ENCODE results near the gene TMEM50B. TPM values are rescaled to one million over a fixed set of nuclear protein-coding genes. Genes with fewer than 3 reads are reported as not detected.

Gene TMEM50B
- total RNA-seq, 2 experiments from 2014 or later: 38.4 to 40.3 TPM

- H3K4me3 ChIP-seq (ENCODE audit: low read length): no peak overlapping the region
- H3K9me3 ChIP-seq (ENCODE audit: control insufficient read depth in 1 of 2, insufficient read depth in 1 of 2, low read length in 2 of 2): no peaks in the 10 kb centered on the region
- peaks cover 55% of the 10 kb centered on the region for H3K36me3 ChIP-seq (ENCODE audit: insufficient read depth, low read length)
- no peak overlapping the region for H3K27ac Mint-ChIP-seq
- CTCF ChIA-PET: interaction anchor here (0.7 to 1.6 kb wide), 3 partner anchors 20 to 266 kb away, joined by 3 to 5 read pairs (median 3); no protein-coding TSS in a partner anchor
- TF ChIP-seq CTCF (IDR thresholded peaks at IDR 0.05): no peak
- H3K27me3 ChIP-seq (ENCODE audit: control insufficient read depth in 1 of 2, insufficient read depth in 2 of 2, low read length in 2 of 2): no peaks in the 10 kb centered on the region
- DNase-seq: no peak
- intact Hi-C loops (cut with DNase I, micrococcal nuclease): no loop called here
- no peak for ATAC-seq (ENCODE audit: poor library complexity)
- POLR2A ChIA-PET: interaction anchor here (0.7 kb wide), 1 partner anchor 706 kb away, joined by 3 read pairs; no protein-coding TSS in a partner anchor
- H3K27ac ChIP-seq (ENCODE audit: low read depth in 1 of 2, low read length in 2 of 2): no peak overlapping the region
- peaks cover 9% of the 10 kb centered on the region for H3K4me1 Mint-ChIP-seq (ENCODE audit: low read depth)
- H3K27me3 Mint-ChIP-seq: no peaks in the 10 kb centered on the region
- H3K4me1 ChIP-seq (ENCODE audit: insufficient read depth, low read length): peaks cover 10% of the 10 kb centered on the region
- no peak overlapping the region for H3K4me3 Mint-ChIP-seq
- peaks cover 60% of the 10 kb centered on the region for H3K36me3 Mint-ChIP-seq (ENCODE audit: low read depth)
- no peaks in the 10 kb centered on the region for H3K9me3 Mint-ChIP-seq
Measured at GRCh38 chr21:33437140-33437539, 42.6 kb downstream of the TMEM50B start.

GRCh38 chr21:33434770-33435360 is 44.9 kb downstream of the TMEM50B start:
- DNase-seq: peak in 3 of 14 experiments; percentile 36 to 58 (median 51)

GRCh38 chr21:33433425-33434114 is 46.2 kb downstream of the TMEM50B start:
- ATAC-seq (ENCODE audit: poor library complexity) (no peak), DNase-seq (peak in 3 of 14 experiments; percentile 3 to 46 (median 42))
- ChIA-PET POLR2A (interaction anchor here (0.6 to 1.2 kb wide), 2 partner anchors 71 to 395 kb away, joined by 3 to 4 read pairs; no protein-coding TSS in a partner anchor), CTCF (interaction anchor here (1.4 kb wide), 1 partner anchor 12 kb away, joined by 4 read pairs; no protein-coding TSS in a partner anchor)
- Histone ChIP-seq H3K36me3 (ENCODE audit: insufficient read depth, low read length) (peaks cover 77% of the 10 kb centered on the region), H3K4me3 (ENCODE audit: low read length) (no peak overlapping the region), H3K27me3 (ENCODE audit: control insufficient read depth in 1 of 2, insufficient read depth in 2 of 2, low read length in 2 of 2) (no peaks in the 10 kb centered on the region), H3K27ac (ENCODE audit: low read depth in 1 of 2, low read length in 2 of 2) (peak overlapping the region in 1 of 2 donors; percentile 7), H3K4me1 (ENCODE audit: insufficient read depth, low read length) (peaks cover 10% of the 10 kb centered on the region), H3K9me3 (ENCODE audit: control insufficient read depth in 1 of 2, insufficient read depth in 1 of 2, low read length in 2 of 2) (no peaks in the 10 kb centered on the region)
- Mint-ChIP-seq H3K4me3 (no peak overlapping the region), H3K27ac (peak overlapping the region; percentile 2), H3K4me1 (ENCODE audit: low read depth) (peaks cover 9% of the 10 kb centered on the region), H3K27me3 (no peaks in the 10 kb centered on the region), H3K36me3 (ENCODE audit: low read depth) (peaks cover 86% of the 10 kb centered on the region), H3K9me3 (no peaks in the 10 kb centered on the region)
- intact Hi-C loops (cut with DNase I, micrococcal nuclease): no loop called here
- TF ChIP-seq CTCF (IDR thresholded peaks at IDR 0.05): no peak

More at GRCh38 chr21:33434770-33435360, 44.9 kb downstream of the TMEM50B start:
- no peak for TF ChIP-seq CTCF (IDR thresholded peaks at IDR 0.05)
- H3K36me3 Mint-ChIP-seq (ENCODE audit: low read depth): peaks cover 78% of the 10 kb centered on the region
- no peak overlapping the region for H3K4me3 Mint-ChIP-seq
- POLR2A ChIA-PET: interaction anchor here (1.0 kb wide), 1 partner anchor 74 kb away, joined by 3 read pairs; no protein-coding TSS in a partner anchor
- H3K9me3 Mint-ChIP-seq: no peaks in the 10 kb centered on the region
- Histone ChIP-seq H3K27ac (ENCODE audit: low read depth in 1 of 2, low read length in 2 of 2) (peak overlapping the region in 1 of 2 donors; percentile 1), H3K36me3 (ENCODE audit: insufficient read depth, low read length) (peaks cover 68% of the 10 kb centered on the region), H3K4me3 (ENCODE audit: low read length) (no peak overlapping the region), H3K9me3 (ENCODE audit: control insufficient read depth in 1 of 2, insufficient read depth in 1 of 2, low read length in 2 of 2) (no peaks in the 10 kb centered on the region), H3K4me1 (ENCODE audit: insufficient read depth, low read length) (peaks cover 10% of the 10 kb centered on the region), H3K27me3 (ENCODE audit: control insufficient read depth in 1 of 2, insufficient read depth in 2 of 2, low read length in 2 of 2) (no peaks in the 10 kb centered on the region)
- no peaks in the 10 kb centered on the region for H3K27me3 Mint-ChIP-seq
- ATAC-seq (ENCODE audit: poor library complexity): no peak
- intact Hi-C loops (cut with DNase I, micrococcal nuclease): no loop called here
- H3K4me1 Mint-ChIP-seq (ENCODE audit: low read depth): peaks cover 9% of the 10 kb centered on the region
- H3K27ac Mint-ChIP-seq: peak overlapping the region; percentile 66
- CTCF ChIA-PET: interaction anchor here (0.6 to 1.4 kb wide), 3 partner anchors 10 to 162 kb away, joined by 3 to 4 read pairs (median 3); no protein-coding TSS in a partner anchor

Data from CD4-positive, alpha-beta T cell (primary cell).